Mesenchymal stem cell (in vitro differentiated cells and primary cell): ENCODE results near the gene CTDNEP1.

Experiments used
- DNase-seq: peaks from one replicate; pipeline ENCODE4 v3.0.0-alpha.2; 2013
- H2AFZ ChIP-seq: one replicate; pipeline ENCODE4 v1.6.1; 2013; ENCODE audit warnings: low read depth, mild to moderate bottlenecking, control low read depth, inconsistent platforms, low read length, moderate library complexity
- H2AK5ac ChIP-seq: 2 replicates; pipeline ENCODE4 v1.6.1; 2013; ENCODE audit warnings: low read length, moderate library complexity, mild to moderate bottlenecking, inconsistent platforms; ENCODE audit not compliant: severe bottlenecking
- H2BK120ac ChIP-seq: one replicate; pipeline ENCODE4 v1.6.1; 2013; ENCODE audit warnings: low read depth, mild to moderate bottlenecking, inconsistent platforms, low read length, moderate library complexity
- H2BK12ac ChIP-seq, 2 experiments: one replicate each; pipeline ENCODE4 v1.6.1; 2013; ENCODE audit warnings: inconsistent platforms in 2 of 2, low read length in 2 of 2, mild to moderate bottlenecking in 2 of 2, moderate library complexity in 2 of 2, control low read depth in 1 of 2
- H2BK15ac ChIP-seq: one replicate; pipeline ENCODE4 v1.6.1; 2013; ENCODE audit warnings: mild to moderate bottlenecking, low read depth, inconsistent platforms; ENCODE audit not compliant: poor library complexity, severe bottlenecking
- H2BK5ac ChIP-seq: 2 replicates; pipeline ENCODE4 v1.6.1; 2013; ENCODE audit warnings: low read depth, mild to moderate bottlenecking, low read length, control low read depth, inconsistent platforms; ENCODE audit not compliant: poor library complexity, severe bottlenecking
- H3K14ac ChIP-seq, 2 experiments: one replicate each; pipeline ENCODE4 v1.6.1; 2013; ENCODE audit warnings: inconsistent platforms in 2 of 2, low read length in 2 of 2, control low read depth in 1 of 2, mild to moderate bottlenecking in 1 of 2, moderate library complexity in 1 of 2
- H3K18ac ChIP-seq, 2 experiments: one replicate each; pipeline ENCODE4 v1.6.1; 2013; ENCODE audit warnings: inconsistent platforms in 2 of 2, low read length in 2 of 2, control low read depth in 1 of 2, low read depth in 1 of 2, mild to moderate bottlenecking in 1 of 2
- H3K23ac ChIP-seq, 2 experiments: one replicate each; pipeline ENCODE4 v1.6.1; 2013; ENCODE audit warnings: inconsistent platforms in 2 of 2, low read length in 2 of 2, mild to moderate bottlenecking in 2 of 2, moderate library complexity in 2 of 2, control low read depth in 1 of 2
- H3K27ac ChIP-seq: 2 replicates; pipeline ENCODE4 v1.5.1; 2013; ENCODE audit warnings: mild to moderate bottlenecking, moderate library complexity, low read length, control low read depth, inconsistent platforms; ENCODE audit not compliant: poor library complexity, severe bottlenecking
- H3K27me3 ChIP-seq, 2 experiments: 2 replicates each; pipeline versions ENCODE4 v1.6.1 to v1.7.0; 2013; ENCODE audit warnings: low read length in 2 of 2, mild to moderate bottlenecking in 2 of 2, moderate library complexity in 2 of 2, control low read depth in 1 of 2, inconsistent platforms in 1 of 2; ENCODE audit not compliant: control insufficient read depth in 1 of 2, insufficient read depth in 1 of 2
- H3K36me3 ChIP-seq, 2 experiments: 2 replicates each; pipeline versions ENCODE4 v1.6.1 to v1.7.0; 2013; ENCODE audit warnings: low read length in 2 of 2, control low read depth in 1 of 2, inconsistent platforms in 1 of 2, low read depth in 1 of 2, mild to moderate bottlenecking in 1 of 2; ENCODE audit not compliant: insufficient read depth in 2 of 2, control insufficient read depth in 1 of 2
- H3K4ac ChIP-seq, 2 experiments: one replicate each; pipeline ENCODE4 v1.6.1; 2013; ENCODE audit warnings: inconsistent platforms in 2 of 2, low read length in 2 of 2, mild to moderate bottlenecking in 2 of 2, moderate library complexity in 2 of 2, control low read depth in 1 of 2, low read depth in 1 of 2
- H3K4me1 ChIP-seq: 2 replicates; pipeline ENCODE4 v1.6.1; 2013; ENCODE audit warnings: low read depth, low read length, control low read depth; ENCODE audit not compliant: control insufficient read depth, insufficient read depth
- H3K4me2 ChIP-seq: 2 replicates; pipeline ENCODE4 v1.6.1; 2013; ENCODE audit warnings: low read length, mild to moderate bottlenecking, inconsistent platforms; ENCODE audit not compliant: poor library complexity, severe bottlenecking
- H3K4me3 ChIP-seq, 2 experiments: 2 replicates each; pipeline versions ENCODE4 v1.5.1 to v1.7.0; 2013; ENCODE audit warnings: low read length in 2 of 2, mild to moderate bottlenecking in 2 of 2, control low read depth in 1 of 2, low read depth in 1 of 2; ENCODE audit not compliant: insufficient read depth in 1 of 2
- H3K79me1 ChIP-seq: replicated peaks from 2 replicates; pipeline ENCODE4 v1.6.1; 2013; ENCODE audit warnings: mild to moderate bottlenecking, control low read depth, low read length, inconsistent platforms; ENCODE audit not compliant: poor library complexity, severe bottlenecking
- H3K9ac ChIP-seq: 2 replicates; pipeline ENCODE4 v1.7.0; 2013; ENCODE audit warnings: mild to moderate bottlenecking, low read length, moderate library complexity
- H3K9me3 ChIP-seq: 2 replicates; pipeline ENCODE4 v1.7.0; 2013; ENCODE audit warnings: mild to moderate bottlenecking, low read length; ENCODE audit not compliant: control insufficient read depth
- H4K8ac ChIP-seq: one replicate; pipeline ENCODE4 v1.6.1; 2013; ENCODE audit warnings: inconsistent platforms, mild to moderate bottlenecking, low read length, moderate library complexity
- H4K91ac ChIP-seq: one replicate; pipeline ENCODE4 v1.6.1; 2013; ENCODE audit warnings: mild to moderate bottlenecking, low read length, inconsistent platforms
- WGBS: methylation state at CpG from one replicate; pipeline ENCODE4 v1.1.7; 2013; ENCODE audit warnings: mixed read lengths; 5-methylcytosine and 5-hydroxymethylcytosine counted together

CTDNEP1 gene

DNA sequence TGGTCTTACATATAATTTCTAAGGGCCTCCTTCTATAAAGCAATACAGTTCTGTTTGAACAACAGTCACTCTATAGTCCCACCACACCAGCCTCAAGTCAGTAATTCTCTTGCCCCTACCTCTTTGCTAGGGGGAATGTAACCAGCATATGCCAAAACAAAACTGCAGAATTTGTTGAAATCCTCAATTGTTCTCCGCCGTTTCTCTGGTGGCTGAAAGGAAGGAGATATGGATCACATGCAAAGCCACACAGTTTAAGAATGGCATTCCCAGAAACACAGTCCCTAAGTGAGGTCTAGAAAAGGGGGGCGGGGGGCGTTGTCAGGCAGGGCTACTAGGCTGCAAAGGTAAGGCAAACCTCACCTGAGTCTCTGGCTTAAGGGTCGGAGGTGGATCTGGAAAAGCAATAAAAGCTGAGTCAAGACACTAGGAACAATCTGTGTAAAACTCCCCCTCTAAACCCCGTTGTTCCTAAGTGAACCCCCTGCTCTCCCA lies 14.2 kb downstream of the CTDNEP1 start:
- Histone ChIP-seq H3K4ac (peak overlapping the region in 1 of 2 experiments; percentile 76), H3K79me1 (peaks cover 6% of the 10 kb centered on the region), H3K4me2 (peak overlapping the region; percentile 56), H2AK5ac (peak overlapping the region; percentile 66), H3K23ac (no peak overlapping the region), H4K8ac (no peak overlapping the region), H3K9ac (peak overlapping the region; percentile 82), H2AFZ (no peak overlapping the region), H4K91ac (no peak overlapping the region), H3K9me3 (no peaks in the 10 kb centered on the region), H3K4me3 (peak overlapping the region; percentile 79 to 96), H3K14ac (peak overlapping the region in 1 of 2 experiments; percentile 91), H2BK120ac (no peak overlapping the region), H2BK5ac (no peak overlapping the region), H3K36me3 (peaks cover 34 to 44% of the 10 kb centered on the region in 2 experiments), H3K4me1 (peaks cover 35% of the 10 kb centered on the region), H2BK15ac (no peak overlapping the region), H3K18ac (peak overlapping the region; percentile 16 to 46), H2BK12ac (peak overlapping the region in 1 of 2 experiments; percentile 15), H3K27ac (peak overlapping the region; percentile 77), H3K27me3 (no peaks in the 10 kb centered on the region)
- no peak for DNase-seq
- WGBS, result 50% methylated on average over 5 of the region's 6 CpGs

DNA sequence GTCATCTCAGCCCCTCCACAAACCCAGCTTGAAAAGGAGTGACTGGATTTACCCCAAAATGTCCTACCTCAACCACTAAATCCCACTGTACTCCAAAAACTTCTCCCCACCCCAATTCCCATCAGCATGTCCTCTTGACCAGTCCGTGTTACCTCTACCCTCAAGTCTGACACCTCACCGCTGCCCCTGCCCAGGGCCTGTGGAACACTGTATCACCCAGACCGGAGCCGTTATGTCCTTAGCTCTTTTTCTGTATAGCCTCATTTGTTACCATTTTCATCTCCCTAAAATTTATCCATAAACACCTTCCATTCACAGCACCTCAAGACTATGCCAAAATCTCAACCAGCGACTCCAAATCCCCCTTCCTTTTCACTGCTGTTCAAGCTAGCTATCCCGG lies 14.7 kb downstream of the CTDNEP1 start:
- peaks cover 34 to 44% of the 10 kb centered on the region in 2 experiments for H3K36me3 ChIP-seq
- no peak overlapping the region for H4K91ac ChIP-seq
- peaks cover 6% of the 10 kb centered on the region for H3K79me1 ChIP-seq
- no peak overlapping the region for H3K23ac ChIP-seq
- H2BK5ac ChIP-seq, result no peak overlapping the region
- 94% methylated on average over 6 of the region's 6 CpGs for WGBS
- H3K9ac ChIP-seq, result peak overlapping the region; percentile 82
- peak overlapping the region; percentile 77 for H3K27ac ChIP-seq
- no peak overlapping the region for H2BK12ac ChIP-seq
- no peak overlapping the region for H3K4ac ChIP-seq
- no peak for DNase-seq
- no peak overlapping the region for H2BK120ac ChIP-seq
- H3K9me3 ChIP-seq, result no peaks in the 10 kb centered on the region
- no peaks in the 10 kb centered on the region for H3K27me3 ChIP-seq
- H4K8ac ChIP-seq, result no peak overlapping the region
- H2BK15ac ChIP-seq, result no peak overlapping the region
- no peak overlapping the region for H2AFZ ChIP-seq
- peak overlapping the region; percentile 56 for H3K4me2 ChIP-seq
- no peak overlapping the region for H2AK5ac ChIP-seq
- H3K14ac ChIP-seq, result no peak overlapping the region
- peak overlapping the region in 1 of 2 experiments; percentile 79 for H3K4me3 ChIP-seq
- H3K18ac ChIP-seq, result no peak overlapping the region
- peaks cover 37% of the 10 kb centered on the region for H3K4me1 ChIP-seq

DNA sequence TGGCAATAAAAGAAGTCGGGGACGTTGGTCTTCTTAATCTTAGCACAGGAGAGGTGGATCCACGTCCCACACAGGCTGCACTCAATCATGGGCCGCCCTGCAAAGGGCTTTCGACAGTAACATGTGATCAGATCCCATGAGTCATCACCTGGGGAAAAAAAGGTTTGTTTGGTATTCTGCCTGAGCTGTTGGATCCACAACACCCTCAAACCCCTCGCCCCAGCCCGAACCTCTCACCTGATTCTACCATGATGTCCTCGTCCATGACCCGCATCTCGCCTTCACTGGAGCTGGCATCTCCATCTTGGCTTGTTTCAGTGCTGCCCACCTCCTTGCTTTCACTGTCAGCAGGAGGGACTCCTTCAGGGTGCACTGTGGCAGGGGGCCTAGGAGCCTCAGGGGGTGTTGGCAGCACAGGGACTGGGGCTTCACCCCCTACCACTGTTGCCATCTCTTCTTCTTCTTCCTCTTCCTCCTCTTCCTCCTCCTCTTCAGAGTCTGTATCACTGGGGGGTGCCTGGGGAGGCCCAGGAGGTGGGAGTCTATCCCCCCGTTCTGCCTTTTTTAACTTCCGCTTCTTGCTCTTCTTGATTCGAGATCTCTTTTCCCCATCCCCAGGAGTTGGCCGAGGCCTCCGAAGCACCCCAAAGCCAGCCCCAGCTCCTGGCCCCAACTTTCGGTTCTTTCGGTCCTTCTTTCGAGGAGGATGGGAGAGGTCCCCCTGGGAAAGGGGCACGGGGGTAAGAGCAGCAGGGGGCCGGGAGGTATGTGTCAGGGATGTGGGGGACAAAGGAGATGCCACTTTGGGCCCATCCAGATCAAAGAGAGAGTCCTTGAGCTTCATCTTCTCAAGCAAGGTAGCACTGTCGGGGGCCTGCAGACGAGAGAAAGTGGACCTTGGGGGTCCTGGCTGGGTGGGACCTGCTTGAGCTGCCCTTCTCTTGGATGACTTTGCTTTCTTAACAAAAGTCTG lies 15.6 kb downstream of the CTDNEP1 start:
- no peak overlapping the region for H2BK120ac ChIP-seq
- H2AK5ac ChIP-seq, result no peak overlapping the region

More for the DNA sequence above, 15.6 kb downstream of the CTDNEP1 start:
- no peak overlapping the region for H2AFZ ChIP-seq
- peak overlapping the region; percentile 24 for H3K27ac ChIP-seq
- H3K4me3 ChIP-seq, result peak overlapping the region in 1 of 2 experiments; percentile 99
- no peak overlapping the region for H2BK5ac ChIP-seq
- H3K27me3 ChIP-seq, result no peaks in the 10 kb centered on the region
- no peak overlapping the region for H4K8ac ChIP-seq
- H3K36me3 ChIP-seq, result peaks cover 34 to 40% of the 10 kb centered on the region in 2 experiments
- no peak overlapping the region for H4K91ac ChIP-seq
- peak overlapping the region; percentile 100 for H3K9ac ChIP-seq
- peaks cover 6% of the 10 kb centered on the region for H3K79me1 ChIP-seq
- DNase-seq, result peak; percentile 65
- H2BK15ac ChIP-seq, result no peak overlapping the region
- H3K9me3 ChIP-seq, result no peaks in the 10 kb centered on the region
- peak overlapping the region in 1 of 2 experiments; percentile 50 for H3K18ac ChIP-seq
- peak overlapping the region in 1 of 2 experiments; percentile 23 for H3K23ac ChIP-seq
- H3K4ac ChIP-seq, result no peak overlapping the region
- peak overlapping the region; percentile 15 for H3K4me2 ChIP-seq
- WGBS, result 86% methylated on average over 20 of the region's 22 CpGs
- H3K14ac ChIP-seq, result no peak overlapping the region
- peaks cover 37% of the 10 kb centered on the region for H3K4me1 ChIP-seq
- H2BK12ac ChIP-seq, result peak overlapping the region in 1 of 2 experiments; percentile 15
